ENCODE data around the gene GPX5.
"Not testable (repeated sequence)": the region's sequence is repeated elsewhere in the genome, so short reads cannot be mapped to it uniquely, and the experiment has no call there.

GPX5 gene, protein sequence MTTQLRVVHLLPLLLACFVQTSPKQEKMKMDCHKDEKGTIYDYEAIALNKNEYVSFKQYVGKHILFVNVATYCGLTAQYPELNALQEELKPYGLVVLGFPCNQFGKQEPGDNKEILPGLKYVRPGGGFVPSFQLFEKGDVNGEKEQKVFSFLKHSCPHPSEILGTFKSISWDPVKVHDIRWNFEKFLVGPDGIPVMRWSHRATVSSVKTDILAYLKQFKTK

GRCh38 chr6:28525496-28526039 lies at the start of gene GPX5:
Gene GPX5, plus strand, starts transcription at chr6:28525881. Its CDS starts 133 bp downstream, at chr6:28526014.
- no peak for DNase-seq

DNA sequence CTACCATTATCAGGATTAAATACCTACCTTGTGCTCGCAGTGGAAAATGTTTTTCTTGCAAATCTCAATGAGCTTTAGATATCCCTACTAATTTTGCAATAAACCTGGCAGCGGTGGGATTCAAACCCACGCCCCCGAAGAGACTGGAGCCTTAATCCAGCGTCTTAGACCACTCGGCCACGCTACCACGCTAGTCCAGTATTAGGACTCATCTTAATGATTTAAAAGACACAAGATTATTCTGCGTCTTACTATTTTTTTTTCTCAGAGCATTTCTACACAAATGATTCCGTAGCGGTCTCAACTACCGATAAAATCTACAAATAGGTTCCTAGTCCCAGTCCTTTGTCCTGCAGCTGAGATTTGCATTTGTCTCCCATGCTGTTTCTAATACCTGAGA lies 47.2 kb upstream of the GPX5 start:
- no peak for DNase-seq

DNA sequence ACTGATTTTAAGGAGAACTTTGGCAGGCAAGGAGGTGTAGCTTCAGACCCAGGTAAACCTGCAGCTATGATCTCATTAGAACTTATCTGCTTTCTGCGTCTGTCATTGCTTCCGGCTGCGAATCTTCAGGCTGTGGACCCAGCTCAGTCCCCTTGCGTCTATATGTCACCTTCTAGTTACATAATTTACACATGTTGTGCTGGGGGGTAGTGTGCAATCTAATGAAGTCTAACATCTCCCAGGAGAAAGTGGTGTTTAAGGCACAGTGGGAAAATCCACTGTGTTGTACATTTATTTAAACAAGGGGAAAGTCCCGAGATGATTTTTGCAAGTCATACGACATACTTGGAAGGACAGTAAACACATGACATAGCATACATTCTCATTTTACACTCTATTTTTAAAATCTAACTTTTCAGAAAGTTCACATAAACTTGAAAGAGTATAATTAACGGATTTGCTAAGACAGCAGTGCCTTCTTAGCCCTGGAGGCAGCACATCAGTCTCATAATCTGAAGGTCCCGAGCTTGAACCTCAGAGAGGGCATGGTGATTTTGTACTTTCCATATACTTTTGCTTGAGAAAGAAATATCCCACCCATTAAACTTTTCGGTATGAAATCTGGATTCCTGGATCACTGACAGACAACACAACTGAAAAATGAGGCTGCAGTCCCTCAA lies 45.3 kb upstream of the GPX5 start:
- no peak for DNase-seq

DNA sequence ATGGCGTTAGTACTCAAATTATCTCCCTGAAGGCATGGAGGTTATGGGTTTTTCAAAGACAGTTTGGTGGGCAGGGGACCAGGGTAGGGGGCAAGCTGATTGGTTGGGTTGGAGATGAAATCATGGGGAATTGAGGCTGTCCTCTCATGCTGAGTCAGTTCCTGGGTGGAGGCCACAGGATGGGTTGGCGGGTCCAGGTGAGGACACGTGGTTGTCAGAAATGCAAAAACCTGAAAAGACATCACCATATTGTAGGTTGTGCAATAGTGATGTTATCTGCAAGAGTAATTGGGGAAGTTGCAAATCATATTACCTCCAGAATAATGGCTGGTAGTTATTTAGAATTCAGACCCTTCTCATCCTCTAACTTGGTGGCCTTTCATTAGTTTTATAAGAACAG lies 40.2 kb upstream of the GPX5 start:
- no peak for DNase-seq

DNA sequence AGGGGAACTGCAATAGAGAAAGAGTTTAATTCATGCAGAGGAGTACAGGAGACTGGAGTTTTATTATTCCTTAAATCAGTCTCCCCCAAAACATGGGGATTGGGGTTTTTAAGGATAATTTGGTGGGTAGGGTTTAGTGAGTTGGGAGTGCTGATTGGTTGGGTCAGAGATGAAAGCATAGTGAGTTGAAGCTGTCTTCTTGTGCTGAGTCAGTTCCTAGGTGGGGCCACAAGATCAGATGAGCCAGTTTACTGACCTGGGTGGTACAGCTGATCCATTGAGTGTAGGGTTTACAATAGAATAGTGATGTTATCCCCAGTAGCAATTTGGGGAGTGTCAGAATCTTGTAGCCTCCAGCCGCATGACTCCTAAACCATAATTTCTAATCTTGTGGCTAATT lies 39.1 kb upstream of the GPX5 start:
- no peak for DNase-seq

- DNase-seq = no peak
Measured at GRCh38 chr6:28486988-28487742, 38.5 kb upstream of the GPX5 start.

GRCh38 chr6:28488916-28489365 lies 36.7 kb upstream of the GPX5 start:
- peak; percentile 33 for DNase-seq

DNA sequence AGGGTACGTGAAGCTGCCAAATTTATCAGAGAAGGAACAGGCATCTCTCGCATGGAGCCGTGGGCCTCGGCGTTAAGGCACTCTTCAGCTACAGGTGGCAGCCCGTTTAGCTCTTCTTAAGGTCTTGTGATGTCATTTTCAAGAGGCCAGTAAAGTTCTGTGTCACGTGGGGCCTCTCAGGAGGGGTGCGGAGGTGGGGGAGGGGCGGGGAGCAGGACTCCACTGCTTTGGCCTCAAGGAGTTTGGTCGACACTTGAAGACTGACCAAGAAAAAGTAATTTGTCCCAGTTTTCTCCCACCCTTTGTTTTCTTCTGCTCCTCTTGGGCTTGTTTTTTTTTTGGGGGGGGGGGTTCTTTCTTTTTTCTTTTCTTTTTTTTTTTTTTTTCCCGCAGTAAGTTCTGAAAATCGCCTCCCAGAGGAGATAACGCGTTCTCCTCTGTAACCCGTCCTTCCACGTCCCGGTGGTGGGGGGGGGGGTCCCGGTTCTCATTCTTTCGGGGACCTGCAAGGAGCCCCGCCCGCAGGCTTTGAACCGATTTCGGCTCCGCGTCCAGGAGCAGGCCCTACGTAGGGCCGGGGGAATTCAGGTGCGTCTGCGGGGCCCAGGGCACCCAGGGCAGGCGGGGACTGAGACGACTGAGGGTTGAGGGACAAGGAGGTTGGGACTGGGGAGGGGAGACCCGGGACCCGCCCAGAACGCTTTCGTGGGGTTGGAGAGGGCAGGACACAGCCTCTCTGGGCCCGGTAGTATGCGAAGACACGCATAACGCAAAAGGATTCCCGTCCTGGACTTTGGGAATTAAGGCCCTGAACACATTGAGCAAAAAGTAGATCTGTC lies 36.1 kb upstream of the GPX5 start:
- peak; percentile 72 for DNase-seq

DNA sequence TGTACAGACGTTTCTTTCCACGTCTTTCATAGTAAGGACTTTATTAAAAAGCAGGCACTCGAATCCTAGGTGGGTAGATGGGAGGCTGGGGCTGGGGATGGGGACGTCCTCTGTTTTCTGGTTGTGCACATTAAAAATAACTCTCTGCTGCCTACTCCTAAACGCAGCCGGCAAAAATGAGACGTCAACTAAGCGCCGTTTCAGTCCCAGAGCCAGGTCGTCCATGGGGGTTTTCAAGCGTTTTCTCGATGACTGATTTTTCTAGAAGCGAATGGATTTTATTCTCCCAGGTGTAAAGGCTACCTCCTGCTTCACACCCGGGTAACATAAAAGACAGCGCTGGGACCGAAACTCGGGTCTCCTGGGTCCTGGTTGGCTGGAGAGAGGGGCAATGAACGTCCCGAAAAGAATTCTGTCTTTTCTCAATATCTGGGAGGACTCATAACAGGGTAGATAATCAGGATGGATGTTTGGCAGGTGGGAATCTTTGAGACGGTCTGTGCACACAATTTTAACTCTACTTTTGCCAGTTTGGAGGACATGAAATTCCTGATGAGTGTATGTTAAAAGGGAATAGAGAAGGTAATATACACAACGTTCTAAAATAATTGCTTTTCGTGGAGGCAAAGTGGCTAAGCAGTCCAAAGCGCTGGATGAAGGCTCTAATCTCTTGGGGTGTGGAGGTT lies 35.3 kb upstream of the GPX5 start:
- DNase-seq = peak; percentile 44

DNA sequence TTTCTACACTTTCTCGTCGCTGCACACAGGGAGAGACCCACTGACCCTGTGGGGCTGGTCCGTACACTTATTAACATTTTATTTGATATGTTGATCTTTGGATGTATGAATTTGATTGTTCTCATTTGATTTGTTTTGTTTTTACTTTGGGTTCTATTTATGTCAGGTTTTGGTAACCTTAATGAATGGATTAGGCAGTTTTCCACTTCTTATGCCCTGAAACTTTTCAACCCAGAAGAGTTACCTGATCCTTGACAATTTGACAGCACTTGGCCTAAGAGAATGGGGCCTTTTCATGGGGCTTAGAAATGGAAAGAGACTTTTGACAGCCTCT lies 33.7 kb upstream of the GPX5 start:
- no peak for DNase-seq

GRCh38 chr6:28496099-28496779 lies 29.4 kb upstream of the GPX5 start:
- no peak for DNase-seq

GRCh38 chr6:28497306-28497705 lies 28.4 kb upstream of the GPX5 start:
- no peak for DNase-seq

GRCh38 chr6:28497893-28498292 lies 27.8 kb upstream of the GPX5 start:
- DNase-seq = no peak

GRCh38 chr6:28501259-28501658 lies 24.4 kb upstream of the GPX5 start:
- DNase-seq = no peak

GRCh38 chr6:28502136-28502535 lies 23.5 kb upstream of the GPX5 start:
- not testable (repeated sequence) for DNase-seq

DNA sequence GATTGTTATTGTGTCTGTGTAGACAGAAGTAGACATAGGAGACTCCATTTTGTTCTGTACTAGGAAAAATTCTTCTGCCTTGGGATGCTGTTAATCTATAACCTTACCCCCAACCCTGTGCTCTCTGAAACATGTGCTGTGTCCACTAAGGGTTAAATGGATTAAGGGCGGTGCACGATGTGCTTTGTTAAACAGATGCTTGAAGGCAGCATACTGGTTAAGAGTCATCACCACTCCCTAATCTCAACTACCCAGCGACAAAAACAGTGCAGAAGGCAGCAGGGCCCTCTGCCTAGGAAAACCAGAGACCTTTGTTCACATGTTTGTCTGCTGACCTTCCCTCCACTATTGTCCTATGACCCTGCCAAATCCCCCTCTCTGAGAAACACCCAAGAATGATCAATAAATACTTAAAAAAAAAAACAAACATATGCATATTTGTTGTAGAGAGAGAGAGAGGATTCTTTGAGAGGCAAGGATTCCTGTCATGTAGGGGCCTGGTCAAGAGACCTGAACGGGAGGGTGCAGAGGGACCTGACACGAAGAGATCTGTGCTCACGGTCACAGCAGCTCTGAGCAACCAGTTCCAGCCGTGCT lies 22.9 kb upstream of the GPX5 start:
- not testable (repeated sequence) for DNase-seq

GRCh38 chr6:28505733-28506132 lies 19.9 kb upstream of the GPX5 start:
- DNase-seq = no peak

DNA sequence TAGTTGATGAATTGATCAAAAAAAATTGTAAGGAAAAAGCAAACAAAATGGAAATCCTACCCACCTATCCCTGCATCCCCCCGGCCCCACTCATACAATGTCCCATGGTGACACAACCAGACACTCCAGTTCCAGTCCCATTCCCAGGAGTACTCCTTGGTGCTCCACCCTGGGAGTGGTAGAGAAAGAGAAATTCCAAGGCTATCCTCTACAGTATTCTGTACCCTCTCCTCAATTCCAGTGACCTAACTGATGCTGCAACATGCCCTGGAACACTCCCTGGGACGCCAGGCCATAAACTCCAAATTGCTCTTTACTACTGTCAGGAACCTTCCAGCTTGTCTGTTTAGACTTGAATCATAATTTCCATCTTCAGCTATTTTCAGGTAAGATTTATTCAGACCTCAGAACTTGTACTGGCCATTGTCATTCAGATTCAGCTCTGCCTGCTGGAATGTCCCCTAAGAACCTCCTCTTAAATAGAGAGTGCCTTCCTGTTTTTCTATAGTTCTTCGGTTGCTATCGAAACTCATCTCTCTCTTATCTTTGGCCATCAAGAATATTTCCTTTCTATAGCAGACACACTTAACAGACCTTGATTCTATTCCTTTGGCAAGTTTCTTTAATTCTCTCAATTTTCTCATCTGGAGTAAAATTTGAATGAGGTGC lies 18.7 kb upstream of the GPX5 start:
- DNase-seq = no peak

DNA sequence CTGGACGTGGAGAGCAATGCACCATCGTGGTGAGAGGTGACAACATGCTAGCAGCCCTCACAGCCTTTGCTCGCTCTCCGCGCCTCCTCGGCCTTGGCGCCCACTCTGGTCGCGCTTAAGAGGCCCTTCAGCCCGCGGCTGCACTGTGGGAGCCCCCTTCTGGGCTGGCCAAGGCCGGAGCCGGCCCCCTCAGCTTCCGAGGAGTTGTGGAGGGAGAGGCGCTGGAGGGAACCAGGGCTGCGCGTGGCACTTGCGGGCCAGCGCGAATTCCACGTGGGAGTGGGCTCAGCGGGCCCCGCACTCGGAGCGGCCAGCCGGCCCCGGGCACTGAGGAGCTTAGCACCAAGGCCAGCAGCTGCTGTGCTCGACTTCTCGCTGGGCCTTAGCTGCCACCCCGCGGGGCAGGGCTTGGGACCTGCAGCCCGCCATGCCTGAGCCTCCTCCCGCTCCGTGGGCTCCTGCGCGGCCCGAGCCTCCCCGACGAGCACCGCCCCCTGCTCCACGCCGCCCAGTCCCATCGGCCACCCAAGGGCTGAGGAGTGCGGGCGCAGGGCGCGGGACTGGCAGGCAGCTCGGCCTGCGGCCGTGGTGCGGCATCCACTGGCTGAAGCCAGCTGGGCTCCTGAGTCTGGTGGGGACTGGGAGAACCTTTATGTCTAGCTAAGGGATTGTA lies 13.9 kb upstream of the GPX5 start:
- no peak for DNase-seq

DNA sequence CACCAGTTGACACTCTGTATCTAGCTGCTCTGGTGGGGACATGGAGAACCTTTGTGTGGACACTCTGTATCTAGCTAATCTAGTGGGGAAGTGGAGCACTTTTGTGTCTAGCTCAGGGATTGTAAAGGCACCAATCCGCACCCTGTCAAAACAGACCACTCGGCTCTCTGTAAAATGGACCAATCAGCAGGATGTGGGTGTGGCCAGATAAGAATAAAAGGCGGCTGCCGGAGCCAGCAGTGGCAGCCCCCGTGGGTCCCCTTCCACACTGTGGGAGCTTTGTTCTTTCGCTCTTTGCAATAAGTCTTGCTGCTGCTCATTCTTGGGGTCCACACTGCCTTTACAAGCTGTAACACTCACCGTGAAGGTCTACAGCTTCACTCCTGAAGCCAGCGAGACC lies 13.3 kb upstream of the GPX5 start:
- not testable (repeated sequence) for DNase-seq

Data from right hindlimb (tissue), 1 donor.